Naive B cell (primary cell): ENCODE results near the gene GFPT1. TPM values are rescaled to one million over a fixed set of nuclear protein-coding genes. Genes with fewer than 3 reads are reported as not detected.

Source experiments
- ATAC-seq, 2 donors: fragments of 150-1000 bp; cut with Tn5 transposase; 2 replicates each; pipeline ENCODE4 v1.10.0; 2021; ENCODE audit warnings: low read depth in 2 of 2, mild to moderate bottlenecking in 2 of 2, moderate library complexity in 2 of 2
- DNase-seq: peaks from one replicate; pipeline ENCODE4 v3.0.0; 2022
- H3K27ac Mint-ChIP-seq, 6 donors: one replicate each; pipeline ENCODE4 v1.8.0; 2020 to 2022; ENCODE audit warnings: mild to moderate bottlenecking in 6 of 6, mixed read lengths in 6 of 6, moderate library complexity in 5 of 6, inconsistent platforms in 2 of 6
- H3K27me3 Mint-ChIP-seq, 3 donors: one replicate each; pipeline ENCODE4 v1.8.0; 2021 to 2022; ENCODE audit warnings: mixed read lengths in 3 of 3, mild to moderate bottlenecking in 1 of 3
- H3K36me3 Mint-ChIP-seq, 2 donors: one replicate each; pipeline ENCODE4 v1.8.0; 2020 to 2022; ENCODE audit warnings: mixed read lengths in 2 of 2, inconsistent platforms in 1 of 2, mild to moderate bottlenecking in 1 of 2
- H3K4me1 Mint-ChIP-seq, 3 donors: one replicate each; pipeline ENCODE4 v1.8.0; 2020 to 2022; ENCODE audit warnings: mixed read lengths in 3 of 3, inconsistent platforms in 1 of 3, mild to moderate bottlenecking in 1 of 3, moderate library complexity in 1 of 3
- H3K4me3 Mint-ChIP-seq, 8 donors: one replicate each; pipeline ENCODE4 v1.8.0; 2020 to 2022; ENCODE audit warnings: mild to moderate bottlenecking in 8 of 8, mixed read lengths in 8 of 8, moderate library complexity in 8 of 8, inconsistent platforms in 2 of 8
- H3K9me3 Mint-ChIP-seq, 7 donors: one replicate each; pipeline ENCODE4 v1.8.0; 2020 to 2022; ENCODE audit warnings: mixed read lengths in 7 of 7, mild to moderate bottlenecking in 5 of 7, inconsistent platforms in 2 of 7, moderate library complexity in 1 of 7
- polyA plus RNA-seq, 6 donors: library from polyadenylated mRNA; unstranded; fragments of 300-500 nt; fragmentation: Illumina TruSeq; gene quantifications; one replicate each; pipeline ENCODE4 v1.2.3, GENCODE V29; 2021; ENCODE audit warnings: low read depth in 6 of 6

The GFPT1 gene
- polyA plus RNA-seq, 6 donors from 2014 or later = 3.1 to 8.8 (median 6.0) TPM

DNA sequence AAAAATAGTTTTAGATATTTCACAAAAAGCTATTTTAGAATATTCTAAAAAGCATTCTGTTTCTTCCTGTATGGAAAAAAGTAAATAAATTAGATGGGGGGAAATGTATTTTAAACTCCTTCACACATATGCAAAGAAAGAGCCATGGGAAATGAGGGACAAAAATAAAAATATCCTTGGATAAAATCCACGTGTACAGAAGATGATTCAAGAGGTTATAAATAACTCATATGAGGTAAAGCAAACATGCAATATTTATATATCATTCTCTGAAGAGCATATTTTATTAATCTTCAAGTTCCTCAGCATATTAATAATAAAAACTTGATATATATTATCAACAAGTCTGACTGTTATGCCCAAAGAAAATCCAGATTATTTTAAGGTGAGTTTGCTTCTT, 8.8 kb upstream of the GFPT1 start:
- no peak for ATAC-seq
- no peak for DNase-seq
- no peak overlapping the region for H3K4me3 Mint-ChIP-seq
- no peak overlapping the region for H3K27ac Mint-ChIP-seq
- H3K36me3 Mint-ChIP-seq = peaks cover 12 to 14% of the 10 kb centered on the region in 2 donors
- no peaks in the 10 kb centered on the region for H3K27me3 Mint-ChIP-seq
- no peaks in the 10 kb centered on the region for H3K9me3 Mint-ChIP-seq
- H3K4me1 Mint-ChIP-seq = no peaks in the 10 kb centered on the region

GRCh38 chr2:69393963-69394362, 6.9 kb upstream of the GFPT1 start:
- peak overlapping the region in 1 of 6 donors; percentile 47 for H3K27ac Mint-ChIP-seq
- ATAC-seq (no peak), DNase-seq (no peak)
- no peaks in the 10 kb centered on the region for H3K9me3 Mint-ChIP-seq
- H3K4me3 Mint-ChIP-seq = no peak overlapping the region
- no peaks in the 10 kb centered on the region for H3K27me3 Mint-ChIP-seq
- H3K36me3 Mint-ChIP-seq = peaks cover 5 to 12% of the 10 kb centered on the region in 2 donors
- no peaks in the 10 kb centered on the region for H3K4me1 Mint-ChIP-seq

GRCh38 chr2:69390471-69390870, 3.4 kb upstream of the GFPT1 start:
- ATAC-seq (no peak), DNase-seq (no peak)
- Mint-ChIP-seq H3K4me1 (peaks cover 17 to 18% (median 18%) of the 10 kb centered on the region in 3 donors), H3K9me3 (no peaks in the 10 kb centered on the region), H3K36me3 (peaks cover 5 to 12% of the 10 kb centered on the region in 2 donors), H3K27ac (peak overlapping the region in 1 of 6 donors; percentile 12), H3K4me3 (peak overlapping the region in 1 of 8 donors; percentile 56), H3K27me3 (no peaks in the 10 kb centered on the region)

GRCh38 chr2:69390001-69390400, 3.0 kb upstream of the GFPT1 start:
- peaks cover 5 to 12% of the 10 kb centered on the region in 2 donors for H3K36me3 Mint-ChIP-seq
- no peaks in the 10 kb centered on the region for H3K27me3 Mint-ChIP-seq
- no peaks in the 10 kb centered on the region for H3K9me3 Mint-ChIP-seq
- ATAC-seq = no peak
- peaks cover 17 to 18% (median 18%) of the 10 kb centered on the region in 3 donors for H3K4me1 Mint-ChIP-seq
- H3K4me3 Mint-ChIP-seq = no peak overlapping the region
- DNase-seq = no peak
- H3K27ac Mint-ChIP-seq = no peak overlapping the region

GRCh38 chr2:69389271-69389670, 2.2 kb upstream of the GFPT1 start:
- Mint-ChIP-seq H3K27ac (peak overlapping the region in 1 of 6 donors; percentile 58), H3K9me3 (no peaks in the 10 kb centered on the region), H3K27me3 (no peaks in the 10 kb centered on the region), H3K36me3 (peaks cover 0 to 5% of the 10 kb centered on the region in 2 donors), H3K4me3 (peak overlapping the region in 1 of 8 donors; percentile 86), H3K4me1 (peaks cover 17 to 18% (median 18%) of the 10 kb centered on the region in 3 donors)
- no peak for ATAC-seq
- no peak for DNase-seq

DNA sequence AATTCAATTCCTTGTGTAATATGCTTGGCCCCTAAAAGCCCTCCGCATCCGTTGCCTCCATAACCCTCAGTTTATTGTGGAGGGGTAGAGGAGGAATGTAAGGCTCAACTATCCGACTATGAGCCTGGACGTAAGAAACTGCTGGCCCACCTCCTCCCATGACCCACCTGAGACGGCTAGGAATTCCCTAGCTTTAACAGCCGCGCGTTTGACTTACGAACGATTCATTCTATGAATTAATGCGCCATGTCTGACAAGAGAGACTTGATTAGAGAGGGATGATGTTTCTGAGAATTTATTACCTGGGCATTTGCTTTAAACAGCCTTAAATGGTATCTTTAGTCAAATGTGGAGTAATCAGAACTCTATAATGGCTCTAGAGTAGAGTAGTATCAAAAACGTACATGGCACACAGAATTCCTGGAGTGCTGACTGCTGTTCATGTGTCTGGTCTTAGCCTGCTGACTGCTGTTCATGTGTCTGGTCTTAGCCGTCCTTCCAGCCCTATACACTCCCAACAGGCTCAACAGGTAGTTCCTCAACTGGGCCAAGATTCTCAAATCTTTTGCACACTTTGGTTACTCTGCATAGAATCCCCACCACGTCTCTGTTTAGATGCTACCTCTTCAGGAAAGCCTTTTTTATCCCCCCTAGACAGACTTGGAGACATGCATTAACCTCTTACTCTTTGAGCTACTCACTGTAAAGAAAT, 899 bp upstream of the GFPT1 start:
- Mint-ChIP-seq H3K27me3 (no peaks in the 10 kb centered on the region), H3K4me1 (peaks cover 18 to 20% (median 18%) of the 10 kb centered on the region in 3 donors), H3K27ac (peak overlapping the region in 4 of 6 donors; percentile 27 to 95 (median 88)), H3K36me3 (no peaks in the 10 kb centered on the region), H3K4me3 (peak overlapping the region; percentile 85 to 95 (median 90)), H3K9me3 (no peaks in the 10 kb centered on the region)
- ATAC-seq (no peak), DNase-seq (no peak)

- Mint-ChIP-seq H3K27me3 (no peaks in the 10 kb centered on the region), H3K4me1 (peaks cover 28 to 31% (median 30%) of the 10 kb centered on the region in 3 donors), H3K36me3 (peaks cover 0 to 7% of the 10 kb centered on the region in 2 donors), H3K9me3 (no peaks in the 10 kb centered on the region), H3K4me3 (peak overlapping the region; percentile 85 to 94 (median 89)), H3K27ac (peak overlapping the region; percentile 74 to 94 (median 84))
- DNase-seq = no peak
- ATAC-seq = peak in 1 of 2 donors; percentile 1
These were observed 667 bp downstream of the GFPT1 start for GRCh38 chr2:69386360-69386759.

GRCh38 chr2:69385443-69386151, 1.4 kb downstream of the GFPT1 start:
- ATAC-seq = no peak
- Mint-ChIP-seq H3K27me3 (no peaks in the 10 kb centered on the region), H3K4me3 (peak overlapping the region; percentile 50 to 94 (median 88)), H3K9me3 (no peaks in the 10 kb centered on the region), H3K4me1 (peaks cover 33 to 38% (median 36%) of the 10 kb centered on the region in 3 donors), H3K36me3 (peaks cover 0 to 7% of the 10 kb centered on the region in 2 donors), H3K27ac (peak overlapping the region in 3 of 6 donors; percentile 59 to 67 (median 61))
- no peak for DNase-seq

- Mint-ChIP-seq H3K9me3 (no peaks in the 10 kb centered on the region), H3K4me3 (no peak overlapping the region), H3K27ac (no peak overlapping the region), H3K27me3 (no peaks in the 10 kb centered on the region), H3K36me3 (peaks cover 0 to 7% of the 10 kb centered on the region in 2 donors), H3K4me1 (peaks cover 36 to 40% (median 39%) of the 10 kb centered on the region in 3 donors)
- ATAC-seq = no peak
- DNase-seq = no peak
These were observed 2.4 kb downstream of the GFPT1 start for GRCh38 chr2:69384618-69385081.

GRCh38 chr2:69383176-69383812, 3.7 kb downstream of the GFPT1 start:
- no peak for DNase-seq
- H3K9me3 Mint-ChIP-seq = no peaks in the 10 kb centered on the region
- peaks cover 36 to 41% (median 40%) of the 10 kb centered on the region in 3 donors for H3K4me1 Mint-ChIP-seq
- no peak overlapping the region for H3K27ac Mint-ChIP-seq
- peaks cover 0 to 7% of the 10 kb centered on the region in 2 donors for H3K36me3 Mint-ChIP-seq
- no peaks in the 10 kb centered on the region for H3K27me3 Mint-ChIP-seq
- ATAC-seq = no peak
- no peak overlapping the region for H3K4me3 Mint-ChIP-seq

DNA sequence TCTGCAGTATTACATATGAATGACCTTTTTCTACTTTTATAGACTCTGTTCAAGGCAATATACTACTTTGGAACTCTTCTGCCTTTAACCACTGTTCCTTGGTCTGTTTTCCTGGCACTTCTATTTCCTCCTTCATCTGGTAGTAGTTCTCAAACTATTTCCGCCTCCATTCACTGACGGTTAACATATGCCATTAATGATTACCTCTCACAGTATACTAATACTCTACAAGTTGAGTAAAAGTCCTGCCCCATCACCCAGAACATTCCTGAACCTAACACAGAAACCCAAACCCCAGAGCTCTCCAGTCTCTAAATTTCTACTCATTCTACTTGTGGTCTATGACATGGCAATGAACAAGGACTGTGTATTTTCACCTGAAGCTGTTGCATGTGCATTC, 4.5 kb downstream of the GFPT1 start:
- DNase-seq (no peak), ATAC-seq (no peak)
- Mint-ChIP-seq H3K4me3 (no peak overlapping the region), H3K27ac (peak overlapping the region in 1 of 6 donors; percentile 6), H3K27me3 (no peaks in the 10 kb centered on the region), H3K36me3 (peaks cover 0 to 7% of the 10 kb centered on the region in 2 donors), H3K4me1 (peaks cover 29 to 36% (median 35%) of the 10 kb centered on the region in 3 donors), H3K9me3 (no peaks in the 10 kb centered on the region)

DNA sequence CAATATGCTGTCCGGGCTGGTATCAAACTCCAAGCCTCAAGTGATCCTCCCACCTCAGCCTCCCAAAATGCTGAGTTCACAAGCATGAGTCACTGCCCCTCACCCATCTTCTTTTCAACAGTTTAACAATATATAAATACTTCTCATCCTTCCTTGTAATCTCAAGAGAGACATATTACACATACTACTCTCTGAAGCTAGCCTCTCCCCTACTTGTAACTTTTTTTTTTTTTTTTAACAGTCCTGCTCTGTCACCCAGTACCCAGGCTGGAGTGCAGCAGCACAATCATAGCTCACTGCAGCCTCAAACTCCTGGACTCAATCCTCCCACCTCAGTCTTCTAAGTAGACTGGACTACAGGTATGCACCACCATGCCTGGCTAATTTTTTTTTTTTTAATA, 5.7 kb downstream of the GFPT1 start:
- no peak for ATAC-seq
- Mint-ChIP-seq H3K36me3 (peaks cover 0 to 7% of the 10 kb centered on the region in 2 donors), H3K4me1 (peaks cover 27 to 32% (median 30%) of the 10 kb centered on the region in 3 donors), H3K27me3 (no peaks in the 10 kb centered on the region), H3K27ac (peak overlapping the region in 5 of 6 donors; percentile 20 to 86 (median 63)), H3K9me3 (no peaks in the 10 kb centered on the region), H3K4me3 (peak overlapping the region in 1 of 8 donors; percentile 47)
- DNase-seq = no peak
